ENCODE results near the gene ZBTB45. TPM values are rescaled to one million over a fixed set of nuclear protein-coding genes. Genes with fewer than 3 reads are reported as not detected.

The ZBTB45 gene
- total RNA-seq, 1 donor from 2014 or later = 2.2 TPM

DNA sequence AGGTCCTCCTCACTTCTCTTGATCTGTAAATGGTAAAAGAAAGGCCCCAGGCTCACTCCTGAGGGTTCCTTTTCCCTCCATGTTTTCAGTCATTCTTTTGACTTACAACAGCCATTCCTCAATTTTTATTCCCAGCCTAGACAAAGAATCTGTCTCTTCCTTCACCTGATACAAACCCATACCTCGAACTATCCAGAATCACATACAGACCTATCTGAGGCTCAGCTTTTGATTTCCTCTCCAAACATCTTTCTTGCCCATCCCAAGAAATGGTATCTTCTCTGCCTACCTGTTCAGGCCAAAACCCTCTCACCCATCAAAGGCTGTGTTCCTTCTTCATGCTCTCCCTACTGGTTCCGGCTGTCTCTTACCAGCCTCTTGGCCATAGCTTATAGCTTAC is 33.0 kb upstream of the ZBTB45 start:
- no peaks in the 10 kb centered on the region for H3K9me3 Mint-ChIP-seq
- peaks cover 38% of the 10 kb centered on the region for H3K4me1 Mint-ChIP-seq
- Histone ChIP-seq H3K4me3 (no peak overlapping the region), H2AFZ (replicated peaks) (no peak overlapping the region), H4K20me1 (ENCODE audit: low read depth) (peaks cover 51% of the 10 kb centered on the region), H3K9ac (no peak overlapping the region), H3K79me2 (ENCODE audit: low read depth) (peaks cover 53% of the 10 kb centered on the region), H3K27me3 (no peaks in the 10 kb centered on the region), H3K27ac (peak overlapping the region; percentile 14), H3F3A (ENCODE audit: low read depth) (peaks cover 95% of the 10 kb centered on the region), H3K36me3 (no peaks in the 10 kb centered on the region), H3K9me3 (ENCODE audit: low read depth) (no peaks in the 10 kb centered on the region), H3K4me2 (no peak overlapping the region), H3K4me1 (peaks cover 17% of the 10 kb centered on the region)
- peaks cover 18% of the 10 kb centered on the region for H3K27me3 Mint-ChIP-seq (ENCODE audit: insufficient read depth, low read depth)
- no peak for DNase-seq (ENCODE audit: low spot score)
- TF ChIP-seq EZH2 (IDR thresholded peaks at IDR 0.05) (no peak), EZH2phosphoT487 (IDR thresholded peaks at IDR 0.05) (no peak), CTCF (IDR thresholded peaks at IDR 0.05) (no peak)
- H3K27ac Mint-ChIP-seq = peak overlapping the region; percentile 6
- peak overlapping the region; percentile 13 for H3K4me3 Mint-ChIP-seq
- H3K36me3 Mint-ChIP-seq = peaks cover 32% of the 10 kb centered on the region

GRCh38 chr19:58551577-58552471 is 32.2 kb upstream of the ZBTB45 start:
- TF ChIP-seq EZH2phosphoT487 (IDR thresholded peaks at IDR 0.05) (no peak), CTCF (IDR thresholded peaks at IDR 0.05) (no peak), EZH2 (IDR thresholded peaks at IDR 0.05) (no peak)
- no peak for DNase-seq (ENCODE audit: low spot score)
- peaks cover 34% of the 10 kb centered on the region for H3K36me3 Mint-ChIP-seq
- no peak overlapping the region for H3K4me2 ChIP-seq
- peaks cover 31% of the 10 kb centered on the region for H3K4me1 Mint-ChIP-seq
- H2AFZ ChIP-seq (replicated peaks) = no peak overlapping the region
- peak overlapping the region; percentile 27 for H3K4me3 Mint-ChIP-seq
- H3K4me1 ChIP-seq = peaks cover 11% of the 10 kb centered on the region
- no peak overlapping the region for H3K9ac ChIP-seq
- no peak overlapping the region for H3K27ac Mint-ChIP-seq
- no peaks in the 10 kb centered on the region for H3K9me3 Mint-ChIP-seq
- peaks cover 96% of the 10 kb centered on the region for H3F3A ChIP-seq (ENCODE audit: low read depth)
- H3K9me3 ChIP-seq (ENCODE audit: low read depth) = no peaks in the 10 kb centered on the region
- H3K4me3 ChIP-seq = no peak overlapping the region
- peaks cover 53% of the 10 kb centered on the region for H3K79me2 ChIP-seq (ENCODE audit: low read depth)
- H3K27me3 Mint-ChIP-seq (ENCODE audit: insufficient read depth, low read depth) = peaks cover 24% of the 10 kb centered on the region
- H3K27ac ChIP-seq = peak overlapping the region; percentile 14
- no peaks in the 10 kb centered on the region for H3K27me3 ChIP-seq
- no peaks in the 10 kb centered on the region for H3K36me3 ChIP-seq
- H4K20me1 ChIP-seq (ENCODE audit: low read depth) = peaks cover 51% of the 10 kb centered on the region

DNA sequence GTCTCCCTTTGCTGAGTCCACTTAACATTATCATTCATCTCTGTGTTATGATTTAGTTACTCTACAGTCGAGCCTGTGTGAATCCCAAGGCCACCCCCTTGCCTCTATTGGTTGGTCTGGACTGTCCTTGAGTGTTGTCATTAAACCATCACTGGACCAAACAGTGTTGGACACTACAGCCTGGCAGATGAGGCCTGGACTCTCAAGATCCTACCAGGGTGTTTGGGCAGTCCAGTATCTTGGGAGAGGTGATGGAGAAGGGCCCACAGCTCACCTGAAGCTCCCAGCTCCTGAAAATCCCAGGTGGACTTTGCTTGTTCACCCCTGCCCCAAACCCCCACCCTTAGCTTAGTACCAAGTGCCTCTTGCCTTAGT is 31.5 kb upstream of the ZBTB45 start:
- Mint-ChIP-seq H3K27ac (no peak overlapping the region), H3K9me3 (no peaks in the 10 kb centered on the region), H3K27me3 (ENCODE audit: insufficient read depth, low read depth) (peaks cover 25% of the 10 kb centered on the region), H3K4me3 (peak overlapping the region; percentile 44), H3K4me1 (peaks cover 31% of the 10 kb centered on the region), H3K36me3 (peaks cover 35% of the 10 kb centered on the region)
- no peak overlapping the region for H3K4me3 ChIP-seq
- no peaks in the 10 kb centered on the region for H3K27me3 ChIP-seq
- H3K79me2 ChIP-seq (ENCODE audit: low read depth) = peaks cover 53% of the 10 kb centered on the region
- H4K20me1 ChIP-seq (ENCODE audit: low read depth) = peaks cover 55% of the 10 kb centered on the region
- DNase-seq (ENCODE audit: low spot score) = no peak
- no peak overlapping the region for H3K27ac ChIP-seq
- no peaks in the 10 kb centered on the region for H3K36me3 ChIP-seq
- H3K9me3 ChIP-seq (ENCODE audit: low read depth) = no peaks in the 10 kb centered on the region
- no peak overlapping the region for H3K4me2 ChIP-seq
- peaks cover 18% of the 10 kb centered on the region for H3K4me1 ChIP-seq
- TF ChIP-seq EZH2phosphoT487 (IDR thresholded peaks at IDR 0.05) (no peak), CTCF (IDR thresholded peaks at IDR 0.05) (no peak), EZH2 (IDR thresholded peaks at IDR 0.05) (no peak)
- H3F3A ChIP-seq (ENCODE audit: low read depth) = peaks cover 96% of the 10 kb centered on the region
- no peak overlapping the region for H3K9ac ChIP-seq
- H2AFZ ChIP-seq (replicated peaks) = no peak overlapping the region

Measured in neural progenitor cell (in vitro differentiated cells).